A673 (cell line): ENCODE results near the gene NPVF.

ENCODE experiments used
- CTCF ChIP-seq: fragments of 300-800, 200-600 bp; sonication (generic); conservative IDR thresholded peaks from 2 replicates; pipeline ENCODE4 v1.5.1; 2017; ENCODE audit warnings: low read depth, mild to moderate bottlenecking, antibody characterized with exemption, low read length, moderate library complexity, mixed read lengths
- EZH2 ChIP-seq: fragments of 200-600 bp; sonication (generic); IDR thresholded peaks from 2 replicates; pipeline ENCODE4 v1.6.1; 2017; ENCODE audit warnings: borderline replicate concordance, low read depth, mild to moderate bottlenecking, mixed read lengths, antibody characterized with exemption, low read length; ENCODE audit not compliant: poor library complexity, severe bottlenecking

DNA sequence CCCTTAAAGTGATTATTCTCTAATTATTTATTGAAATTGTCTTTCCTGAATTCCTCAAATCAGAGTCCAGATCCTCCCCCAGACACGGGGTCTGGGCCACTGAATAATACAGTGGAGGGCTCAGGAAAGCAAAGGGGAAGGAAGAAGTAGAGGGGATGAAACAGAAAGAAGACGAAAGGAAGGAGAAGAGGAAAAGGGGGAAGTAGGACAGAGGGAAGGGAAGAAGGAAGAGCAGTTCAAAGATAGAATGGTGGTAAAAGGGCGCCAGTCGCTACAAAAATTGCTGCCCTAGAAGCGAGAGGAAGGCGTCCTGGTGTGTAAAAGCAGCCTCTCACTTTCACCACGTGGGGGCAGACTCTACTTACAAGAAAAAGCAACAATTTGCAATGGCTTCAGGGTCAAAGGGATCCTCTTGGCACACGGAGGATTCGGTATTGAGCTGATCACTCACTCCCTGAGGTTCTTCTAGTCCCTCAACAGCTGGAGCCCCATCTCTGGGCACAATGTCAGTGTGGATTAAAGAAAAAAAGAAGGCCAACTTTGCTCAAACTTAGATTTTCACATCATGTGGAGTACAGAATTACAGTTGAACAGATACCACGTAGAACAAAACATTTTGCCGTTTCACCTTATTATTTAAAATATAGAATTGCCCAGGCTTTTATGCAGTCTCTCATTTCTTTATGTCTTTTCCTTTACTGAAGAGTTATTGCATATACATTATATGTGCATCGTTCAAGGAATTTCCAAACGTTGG is 31.4 kb upstream of the NPVF start:
- TF ChIP-seq CTCF (peak; percentile 90), EZH2 (no peak)
